ENCODE data around the gene PYGB.
"Not testable (repeated sequence)": the region's sequence is repeated elsewhere in the genome, so short reads cannot be mapped to it uniquely, and the experiment has no call there.

The PYGB gene

GRCh38 chr20:25230166-25230831 lies 17.6 kb upstream of the PYGB start:
- DNase-seq (ENCODE audit: low read depth, low spot score), result no peak

GRCh38 chr20:25233016-25233772 lies 14.7 kb upstream of the PYGB start:
- DNase-seq (ENCODE audit: low read depth, low spot score), result no peak

- not testable (repeated sequence) for DNase-seq (ENCODE audit: low read depth, low spot score)
Measured at GRCh38 chr20:25234009-25234849, 13.7 kb upstream of the PYGB start.

- DNase-seq (ENCODE audit: low read depth, low spot score), result no peak
Measured at GRCh38 chr20:25236450-25237304, 11.2 kb upstream of the PYGB start.

GRCh38 chr20:25237610-25238318 lies 10.1 kb upstream of the PYGB start:
- DNase-seq (ENCODE audit: low read depth, low spot score), result peak; percentile 15

GRCh38 chr20:25238319-25239037 lies 9.4 kb upstream of the PYGB start:
- DNase-seq (ENCODE audit: low read depth, low spot score), result no peak

- DNase-seq (ENCODE audit: low read depth, low spot score), result no peak
Measured at GRCh38 chr20:25239387-25240370, 8.2 kb upstream of the PYGB start.

GRCh38 chr20:25240851-25241658 lies 6.8 kb upstream of the PYGB start:
- DNase-seq (ENCODE audit: low read depth, low spot score), result not testable (repeated sequence)

GRCh38 chr20:25241659-25241955 lies 6.3 kb upstream of the PYGB start:
- DNase-seq (ENCODE audit: low read depth, low spot score), result not testable (repeated sequence)

- no peak for DNase-seq (ENCODE audit: low read depth, low spot score)
Measured at GRCh38 chr20:25242231-25242630, 5.7 kb upstream of the PYGB start.

GRCh38 chr20:25243416-25243979 lies 4.4 kb upstream of the PYGB start:
- DNase-seq (ENCODE audit: low read depth, low spot score), result no peak

- DNase-seq (ENCODE audit: low read depth, low spot score), result no peak
Measured at GRCh38 chr20:25244976-25245375, 2.9 kb upstream of the PYGB start.

- no peak for DNase-seq (ENCODE audit: low read depth, low spot score)
Measured at GRCh38 chr20:25245461-25245860, 2.4 kb upstream of the PYGB start.

GRCh38 chr20:25246182-25246999 lies 1.5 kb upstream of the PYGB start:
- DNase-seq (ENCODE audit: low read depth, low spot score), result no peak

GRCh38 chr20:25247000-25247517 lies 826 bp upstream of the PYGB start:
- DNase-seq (ENCODE audit: low read depth, low spot score), result no peak

- no peak for DNase-seq (ENCODE audit: low read depth, low spot score)
Measured at GRCh38 chr20:25247518-25247955, 348 bp upstream of the PYGB start.

- no peak for DNase-seq (ENCODE audit: low read depth, low spot score)
Measured at GRCh38 chr20:25248786-25249172, 894 bp downstream of the PYGB start.

Data from activated CD4-positive, CD25-positive, alpha-beta regulatory T cell treated with anti-CD3 and anti-CD28 coated beads, Interleukin-2, amount 50 U/mL, for 16 hours (primary cell).